Nephron (organoid): Measurements from ENCODE around the gene TMPRSS5.

ENCODE experiments used
- H3K27ac Mint-ChIP-seq, 3 experiments: 2 replicates each; pipeline ENCODE4 v1.8.0; 2020; ENCODE audit warnings: mixed read lengths in 3 of 3, mild to moderate bottlenecking in 2 of 3, moderate library complexity in 1 of 3
- H3K27me3 Mint-ChIP-seq: 2 replicates; pipeline ENCODE4 v1.8.0; 2021; ENCODE audit warnings: low read depth, mild to moderate bottlenecking, moderate library complexity, mixed read lengths
- H3K36me3 Mint-ChIP-seq: 2 replicates; pipeline ENCODE4 v1.8.0; 2020; ENCODE audit warnings: low read depth, mixed read lengths
- H3K4me1 Mint-ChIP-seq: 2 replicates; pipeline ENCODE4 v1.8.0; 2020; ENCODE audit warnings: mixed read lengths
- H3K4me3 Mint-ChIP-seq, 3 experiments: 2 replicates each; pipeline ENCODE4 v1.8.0; 2020; ENCODE audit warnings: mild to moderate bottlenecking in 3 of 3, mixed read lengths in 3 of 3, moderate library complexity in 2 of 3
- H3K9me3 Mint-ChIP-seq: 2 replicates; pipeline ENCODE4 v1.8.0; 2020; ENCODE audit warnings: mixed read lengths
- CTCF ChIP-seq, 3 experiments: fragments of 200-600 bp; sonication (generic); IDR thresholded peaks; one replicate each; pipeline ENCODE4 v1.5.0; 2021; ENCODE audit warnings: antibody characterized with exemption in 3 of 3; ENCODE audit not compliant: unreplicated experiment in 3 of 3

TMPRSS5 gene

GRCh38 chr11:113643006-113643585, 63.0 kb downstream of the TMPRSS5 start:
- Mint-ChIP-seq H3K27me3 (peaks cover 34% of the 10 kb centered on the region), H3K27ac (no peak overlapping the region), H3K4me3 (no peak overlapping the region), H3K4me1 (no peaks in the 10 kb centered on the region), H3K36me3 (no peaks in the 10 kb centered on the region), H3K9me3 (peaks cover 3% of the 10 kb centered on the region)
- no peak for TF ChIP-seq CTCF (IDR thresholded peaks at IDR 0.05; ENCODE audit: unreplicated experiment in 3 of 3)

- Mint-ChIP-seq H3K4me3 (no peak overlapping the region), H3K27me3 (peaks cover 32% of the 10 kb centered on the region), H3K36me3 (no peaks in the 10 kb centered on the region), H3K27ac (no peak overlapping the region), H3K9me3 (no peaks in the 10 kb centered on the region), H3K4me1 (no peaks in the 10 kb centered on the region)
- no peak for TF ChIP-seq CTCF (IDR thresholded peaks at IDR 0.05; ENCODE audit: unreplicated experiment in 3 of 3)
Measured at GRCh38 chr11:113642090-113642489, 64.0 kb downstream of the TMPRSS5 start.

GRCh38 chr11:113638376-113638775, 67.7 kb downstream of the TMPRSS5 start:
- Mint-ChIP-seq H3K4me3 (no peak overlapping the region), H3K36me3 (no peaks in the 10 kb centered on the region), H3K27me3 (peaks cover 19% of the 10 kb centered on the region), H3K27ac (no peak overlapping the region), H3K9me3 (peaks cover 2% of the 10 kb centered on the region), H3K4me1 (no peaks in the 10 kb centered on the region)
- no peak for TF ChIP-seq CTCF (IDR thresholded peaks at IDR 0.05; ENCODE audit: unreplicated experiment in 3 of 3)

GRCh38 chr11:113637636-113638035, 68.5 kb downstream of the TMPRSS5 start:
- Mint-ChIP-seq H3K4me1 (no peaks in the 10 kb centered on the region), H3K27ac (no peak overlapping the region), H3K4me3 (no peak overlapping the region), H3K36me3 (no peaks in the 10 kb centered on the region), H3K27me3 (peaks cover 20% of the 10 kb centered on the region), H3K9me3 (peaks cover 2% of the 10 kb centered on the region)
- TF ChIP-seq CTCF (IDR thresholded peaks at IDR 0.05; ENCODE audit: unreplicated experiment in 3 of 3): no peak
